DMS 273 (cell line): Measurements from ENCODE around the gene ST3GAL4.
A peak's percentile ranks its signal among the peaks of the same experiment; 100 is the strongest.

ENCODE experiments used
- DNase-seq: peaks from one replicate; lab custom pipeline; 2025; ENCODE audit not compliant: unreplicated experiment; lab: John Stamatoyannopoulos, UW

ST3GAL4 gene

GRCh38 chr11:126405374-126405773 is 49.9 kb downstream of the ST3GAL4 start:
- no peak for DNase-seq

GRCh38 chr11:126405906-126406305 is 50.4 kb downstream of the ST3GAL4 start:
- DNase-seq, result no peak

GRCh38 chr11:126406368-126406767 is 50.9 kb downstream of the ST3GAL4 start:
- DNase-seq, result no peak

GRCh38 chr11:126407101-126407521 is 51.6 kb downstream of the ST3GAL4 start:
- no peak for DNase-seq

- DNase-seq, result no peak
Observed at GRCh38 chr11:126407682-126408288, 52.3 kb downstream of the ST3GAL4 start.

GRCh38 chr11:126408496-126408895 is 53.0 kb downstream of the ST3GAL4 start:
- DNase-seq, result peak; percentile 13

GRCh38 chr11:126408901-126409619 is 53.6 kb downstream of the ST3GAL4 start:
- DNase-seq, result no peak

GRCh38 chr11:126409620-126409985 is 54.1 kb downstream of the ST3GAL4 start:
- DNase-seq, result no peak

GRCh38 chr11:126410649-126411048 is 55.2 kb downstream of the ST3GAL4 start:
- DNase-seq, result no peak

- no peak for DNase-seq
Observed at GRCh38 chr11:126411971-126412381, 56.5 kb downstream of the ST3GAL4 start.

- DNase-seq, result no peak
Observed at GRCh38 chr11:126413426-126413825, 57.9 kb downstream of the ST3GAL4 start.

- no peak for DNase-seq
Observed at GRCh38 chr11:126413843-126414405, 58.4 kb downstream of the ST3GAL4 start.

GRCh38 chr11:126414615-126415014 is 59.1 kb downstream of the ST3GAL4 start:
- no peak for DNase-seq

- peak; percentile 17 for DNase-seq
Observed at GRCh38 chr11:126415128-126415527, 59.6 kb downstream of the ST3GAL4 start.

- DNase-seq, result no peak
Observed at GRCh38 chr11:126415669-126416420, 60.4 kb downstream of the ST3GAL4 start.

- no peak for DNase-seq
Observed at GRCh38 chr11:126416542-126417090, 61.1 kb downstream of the ST3GAL4 start.

GRCh38 chr11:126417091-126417862 is 61.8 kb downstream of the ST3GAL4 start:
- no peak for DNase-seq

- no peak for DNase-seq
Observed at GRCh38 chr11:126418887-126419286, 63.4 kb downstream of the ST3GAL4 start.

GRCh38 chr11:126419801-126420697 is 64.6 kb downstream of the ST3GAL4 start:
- DNase-seq, result no peak
